Measurements from ENCODE around the gene COX5B.
"Not testable (repeated sequence)": the region's sequence is repeated elsewhere in the genome, so short reads cannot be mapped to it uniquely, and the experiment has no call there.

The COX5B gene

DNA sequence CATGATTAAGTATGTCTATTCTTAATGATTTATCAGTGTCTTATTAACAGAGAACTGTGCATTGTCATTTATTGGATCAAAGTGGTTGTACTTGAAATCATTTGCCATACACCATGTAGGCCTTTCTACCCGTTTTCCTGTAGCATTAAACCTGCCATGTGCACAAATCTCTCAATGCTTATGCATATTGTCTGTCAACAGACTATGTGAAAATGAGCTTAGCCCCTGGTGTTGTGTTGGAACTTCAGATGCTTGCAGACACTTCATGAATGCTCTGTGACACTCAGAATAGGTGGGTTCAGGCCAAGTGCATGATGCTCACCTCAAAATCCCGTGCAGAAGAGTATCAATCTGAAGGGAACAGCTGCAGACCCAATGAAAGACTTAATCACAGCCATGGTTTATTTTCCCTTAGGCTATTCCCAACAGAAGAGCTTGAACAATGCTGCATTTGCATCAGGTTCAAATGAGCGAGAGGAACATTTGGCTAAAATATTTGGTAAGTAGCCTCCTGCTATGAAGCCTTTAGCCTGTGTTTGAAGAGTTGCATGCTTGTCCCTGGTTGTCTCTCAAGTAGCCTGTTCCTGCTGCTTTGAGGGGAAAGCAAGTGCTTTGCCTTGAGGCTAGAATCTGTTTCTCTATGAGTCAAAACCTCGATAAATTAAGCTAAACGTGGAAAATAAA is 29.7 kb downstream of the COX5B start:
- no peak for DNase-seq

DNA sequence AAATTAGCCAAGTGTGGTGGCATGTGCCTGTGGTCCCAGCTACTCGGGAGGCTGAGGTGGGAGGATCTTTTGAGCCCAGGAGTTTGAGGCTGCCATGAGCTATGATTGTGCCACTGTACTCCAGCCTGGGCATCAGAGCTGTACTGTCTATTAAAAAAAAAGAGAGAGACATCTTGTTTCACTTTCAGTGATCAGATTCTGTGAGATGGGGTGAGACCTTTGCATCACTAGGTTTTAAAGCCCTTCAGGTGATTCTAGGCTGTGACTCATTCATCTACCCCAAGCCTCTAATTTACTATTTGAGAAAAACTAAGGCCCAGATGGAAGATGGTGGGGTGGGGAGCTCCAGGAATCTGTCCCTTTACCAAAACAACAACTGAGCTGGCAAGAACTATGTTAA is 30.8 kb downstream of the COX5B start:
- DNase-seq, result no peak

DNA sequence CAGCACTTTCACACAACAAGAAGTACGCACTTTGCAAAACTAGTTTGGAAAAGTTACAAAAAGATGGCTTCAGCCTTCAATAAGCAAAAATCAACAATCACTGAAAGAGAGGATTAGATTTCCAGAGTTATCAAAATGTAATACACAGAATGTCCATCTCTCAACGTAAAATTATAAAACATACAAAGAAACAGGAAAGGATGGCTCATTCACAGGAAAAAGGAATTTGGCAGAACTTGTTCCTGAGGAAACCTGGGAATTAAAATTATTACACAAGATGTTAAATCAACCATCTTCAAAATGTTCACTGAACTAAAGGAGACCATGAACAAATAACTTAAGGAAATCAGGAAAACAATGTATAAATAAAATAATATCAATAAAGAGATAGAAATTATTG is 31.6 kb downstream of the COX5B start:
- DNase-seq, result no peak

DNA sequence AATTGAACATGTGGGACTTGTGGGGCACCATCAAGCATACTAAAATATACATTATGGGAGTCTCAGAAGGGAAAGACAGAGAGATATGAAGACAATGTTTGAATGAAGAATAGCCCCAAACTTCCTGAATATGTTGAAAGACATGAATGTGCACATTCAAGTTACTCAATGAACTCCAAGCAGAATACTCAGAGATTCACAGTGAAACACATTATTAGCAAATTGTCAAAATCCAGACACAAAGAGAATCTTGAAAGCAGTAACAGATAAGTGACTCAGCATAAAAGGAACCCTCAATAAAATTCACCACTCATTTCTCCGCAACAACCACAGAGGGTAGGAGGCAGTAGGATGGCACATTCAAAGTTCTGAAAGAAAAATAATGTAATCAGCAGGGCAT is 32.4 kb downstream of the COX5B start:
- peak; percentile 33 for DNase-seq

DNA sequence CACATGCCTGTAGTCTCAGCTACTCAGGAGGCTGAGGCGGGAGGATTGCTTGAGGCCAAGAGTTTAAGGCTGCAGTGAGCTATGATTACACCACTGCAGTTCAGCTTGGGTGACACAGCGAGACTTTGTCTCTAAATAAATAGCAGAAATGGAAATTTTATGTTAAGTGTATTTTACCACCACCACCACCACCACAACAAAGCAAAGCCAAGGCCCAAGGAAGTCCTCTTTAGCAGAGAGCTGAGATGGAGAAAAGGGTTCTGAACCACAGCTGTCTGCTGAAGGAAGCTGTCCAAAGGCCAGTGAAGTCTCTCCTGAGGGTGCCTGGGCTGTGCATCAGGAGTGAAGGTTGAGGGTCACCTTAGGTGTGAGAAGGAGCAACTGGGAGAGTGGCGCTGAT is 41.4 kb downstream of the COX5B start:
- not testable (repeated sequence) for DNase-seq

DNA sequence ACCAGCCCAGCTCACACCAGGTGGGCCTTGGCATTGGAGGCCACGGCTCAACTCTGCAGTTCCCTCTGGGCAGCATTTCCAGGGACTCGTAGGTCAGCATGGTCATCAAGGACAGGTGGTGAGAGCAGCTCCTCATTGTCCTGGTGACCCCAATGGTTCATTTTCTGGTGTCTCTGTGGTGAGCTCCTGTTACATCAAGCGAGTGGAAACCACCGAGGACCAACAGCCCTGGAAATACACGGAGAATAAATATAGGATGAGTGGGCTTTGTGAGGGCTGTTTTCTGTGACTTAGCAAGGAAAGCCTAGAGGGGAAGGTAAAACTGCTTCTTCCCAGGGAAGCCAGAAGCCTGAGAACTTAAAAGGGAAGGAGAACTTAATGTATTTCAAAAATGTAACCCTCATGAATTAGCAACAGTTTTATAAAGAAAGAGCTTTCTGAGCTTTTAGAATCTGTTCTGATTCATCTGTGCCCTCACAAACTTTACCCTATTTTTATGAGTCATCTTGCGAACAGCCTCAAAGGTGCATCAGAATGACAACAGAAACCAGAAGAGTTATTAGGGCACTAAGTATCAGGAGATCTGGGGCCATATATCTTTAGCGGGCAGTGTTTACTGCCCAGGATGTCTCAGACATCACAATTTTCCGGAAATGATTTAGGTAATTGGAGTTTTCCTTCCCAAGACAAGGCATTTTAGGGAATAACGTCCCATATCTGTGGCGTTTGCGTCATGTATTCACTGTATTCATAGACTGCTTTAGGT is 42.4 kb downstream of the COX5B start:
- DNase-seq, result no peak

DNA sequence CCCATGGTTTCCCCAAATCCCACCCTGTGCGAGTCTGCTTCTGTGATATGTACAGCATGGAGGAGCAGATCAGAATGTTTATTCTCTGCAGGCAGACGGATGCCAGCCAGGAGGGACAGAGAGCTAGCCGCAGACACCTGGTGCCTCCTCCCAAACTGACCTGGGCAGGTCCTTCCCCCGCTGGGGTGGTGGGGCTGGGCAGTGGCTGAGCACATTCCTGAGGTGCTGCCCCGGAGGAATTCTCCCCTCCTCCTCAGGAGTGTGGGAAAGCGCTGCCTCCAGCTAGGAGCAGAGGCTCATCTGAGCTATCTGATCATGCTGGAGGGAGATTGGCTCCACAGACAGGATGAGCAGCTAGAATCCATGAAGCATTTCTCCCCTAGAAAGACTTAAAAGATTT is 45.3 kb downstream of the COX5B start:
- DNase-seq, result no peak

DNA sequence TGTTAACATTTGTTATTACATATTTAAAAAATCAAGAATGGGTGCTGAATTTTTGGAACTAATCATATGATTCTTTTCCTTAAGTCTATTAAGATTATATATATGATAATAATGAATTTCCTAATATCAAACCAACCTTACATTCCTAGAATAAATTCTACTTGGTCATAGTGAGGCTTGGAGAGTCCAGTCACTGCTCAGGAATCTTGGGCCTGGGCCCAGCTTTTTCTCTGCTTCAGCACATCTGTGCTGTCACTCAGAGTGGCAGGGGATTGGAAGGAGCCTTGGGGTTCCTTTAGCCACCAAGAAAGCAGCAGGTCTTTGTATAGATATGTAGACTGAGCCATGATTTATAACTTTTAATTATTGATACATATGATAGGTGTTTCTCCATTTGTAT is 47.6 kb downstream of the COX5B start:
- DNase-seq, result no peak

DNA sequence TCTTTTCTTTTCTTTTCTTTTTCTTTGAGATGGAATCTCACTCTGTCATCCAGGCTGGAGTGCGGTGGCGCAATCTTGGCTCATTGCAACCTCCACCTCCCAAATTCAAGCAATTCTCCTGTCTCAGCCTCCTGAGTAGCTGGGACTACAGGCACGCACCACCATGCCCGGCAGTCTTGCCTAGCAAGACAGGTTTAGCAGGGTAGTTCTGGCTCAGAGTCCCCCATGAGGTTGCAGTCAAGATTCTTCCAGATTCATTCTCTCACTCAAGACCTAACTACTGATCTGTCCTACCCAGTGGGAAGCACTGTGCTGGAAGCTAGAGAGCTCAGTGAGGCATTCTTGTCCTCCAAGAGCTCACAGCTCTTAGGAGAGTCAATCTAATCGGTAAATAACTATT is 49.9 kb downstream of the COX5B start:
- DNase-seq, result no peak

DNA sequence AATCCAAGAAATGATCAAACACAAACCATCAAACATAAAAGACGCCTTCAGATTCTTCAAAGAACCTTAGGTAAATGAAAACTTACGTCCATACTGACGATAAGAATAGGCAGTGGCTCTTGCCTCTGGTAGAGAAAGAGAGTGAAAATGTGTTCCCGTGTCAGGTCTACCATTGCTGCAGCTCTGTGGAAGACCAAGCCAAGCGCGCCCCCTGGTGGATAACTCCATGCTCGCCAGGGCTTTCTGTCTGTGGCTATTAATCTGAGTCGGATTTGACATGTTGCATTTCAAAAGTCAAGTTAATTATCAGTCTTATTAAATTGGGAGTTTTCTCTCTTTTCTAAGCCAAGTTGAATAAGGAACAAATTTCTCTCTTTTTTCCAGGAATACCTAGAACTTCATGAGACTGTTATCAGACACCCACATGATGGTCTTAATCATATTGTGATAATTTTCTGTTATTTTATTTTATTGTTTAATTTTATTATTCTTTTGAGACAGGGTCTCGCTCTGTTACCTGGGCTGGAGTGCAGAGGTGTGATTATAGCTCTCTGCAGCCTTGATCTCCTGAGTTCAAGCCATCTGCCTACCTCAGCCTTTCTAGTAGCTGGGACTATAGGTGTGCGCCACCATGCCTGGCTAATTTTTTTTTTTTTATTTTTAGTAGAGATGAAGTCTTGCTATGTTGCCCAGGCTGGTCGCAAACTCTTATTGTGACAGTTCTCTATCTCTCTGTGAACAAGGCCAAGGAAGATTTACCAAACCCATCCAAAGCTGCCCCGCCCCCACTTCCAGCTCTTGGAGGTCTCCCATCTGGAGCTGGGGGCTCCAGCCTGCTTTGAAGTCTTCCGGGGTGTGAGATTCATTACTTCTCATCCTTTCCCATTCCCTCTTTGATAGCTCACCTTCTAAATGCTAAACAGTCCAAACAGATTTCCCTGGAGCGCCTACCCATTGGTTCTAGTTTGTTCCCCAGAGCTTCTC is 51.7 kb downstream of the COX5B start:
- DNase-seq, result peak; percentile 86
